ENCODE data around the gene HCN1.
"Not testable (repeated sequence)": the region's sequence is repeated elsewhere in the genome, so short reads cannot be mapped to it uniquely, and the experiment has no call there.

Gene HCN1

DNA sequence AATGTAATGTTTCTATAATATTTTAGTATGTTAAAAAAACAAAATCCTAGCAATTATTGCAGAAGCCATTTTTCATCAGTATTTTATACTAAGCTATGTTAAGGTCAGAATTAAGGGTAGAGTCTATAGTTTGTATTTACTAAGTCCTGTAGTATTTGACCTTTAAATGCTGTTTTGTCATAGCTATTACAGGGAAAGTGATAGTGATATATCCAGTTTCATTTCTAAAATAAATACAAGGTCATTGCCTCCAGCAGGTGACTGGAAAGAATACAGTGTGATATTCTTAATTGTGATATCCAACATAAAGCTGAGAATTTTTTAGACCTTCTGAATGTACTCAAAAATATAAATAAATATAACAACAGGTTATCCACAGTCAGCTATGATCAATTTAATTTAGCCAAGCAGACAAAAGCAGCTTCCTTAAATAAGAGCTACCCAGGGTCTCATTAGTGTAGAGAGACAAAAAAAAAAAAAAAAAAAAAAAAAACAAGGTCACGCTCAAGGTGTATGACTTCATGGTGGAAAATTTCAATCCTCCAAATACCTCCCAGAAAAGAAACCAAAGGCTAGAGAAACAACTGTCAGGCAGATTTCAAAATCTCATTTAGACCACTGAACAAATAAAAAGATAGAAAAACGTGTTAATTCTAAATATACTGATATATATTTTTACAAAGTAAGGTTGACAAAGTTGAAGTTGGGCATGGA, 278.7 kb downstream of the HCN1 start:
- DNase-seq (ENCODE audit: low spot score) = no peak

DNA sequence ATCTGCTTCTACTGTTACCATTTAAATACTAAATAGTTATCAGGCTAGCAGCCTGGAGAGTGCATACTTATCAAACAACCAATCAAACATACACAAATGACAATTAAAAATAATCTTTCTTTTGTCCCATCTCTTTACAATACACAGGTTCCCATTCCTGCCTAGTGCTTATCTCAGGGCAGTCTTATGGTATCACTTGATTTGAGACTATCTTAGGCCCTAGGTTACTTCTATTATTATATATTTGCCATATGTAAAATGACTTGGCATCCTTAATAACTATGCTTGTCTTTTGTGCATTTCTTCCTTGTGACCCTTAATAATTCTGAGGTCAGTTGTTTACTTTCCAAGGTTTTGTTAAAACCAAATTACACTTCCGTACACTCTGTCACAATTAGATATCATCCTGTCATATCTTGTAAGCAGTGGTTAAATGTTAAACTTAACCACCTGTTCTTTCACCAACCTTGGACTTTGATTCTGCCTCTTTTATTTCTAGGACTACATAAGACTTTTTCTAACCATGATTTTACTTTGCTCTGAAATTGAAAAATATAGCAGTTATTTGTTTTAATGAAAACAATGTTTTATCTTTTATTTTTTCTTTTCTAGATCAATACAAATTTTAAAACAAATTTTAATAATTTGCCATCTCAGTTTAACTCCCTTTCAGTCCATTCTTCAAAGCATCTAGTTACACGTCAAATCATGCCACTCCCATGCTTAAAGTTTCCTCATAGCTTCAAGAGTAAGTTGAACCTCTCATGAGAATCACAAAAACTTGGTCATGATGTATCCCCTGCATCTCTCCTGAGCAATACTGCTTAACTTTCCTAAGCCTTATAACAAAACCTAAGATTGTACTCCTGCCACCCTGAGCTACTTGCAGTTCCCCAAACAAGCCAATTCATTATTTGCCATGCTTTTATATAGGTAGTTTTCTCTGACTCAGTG, 281.3 kb downstream of the HCN1 start:
- no peak for DNase-seq (ENCODE audit: low spot score)

DNA sequence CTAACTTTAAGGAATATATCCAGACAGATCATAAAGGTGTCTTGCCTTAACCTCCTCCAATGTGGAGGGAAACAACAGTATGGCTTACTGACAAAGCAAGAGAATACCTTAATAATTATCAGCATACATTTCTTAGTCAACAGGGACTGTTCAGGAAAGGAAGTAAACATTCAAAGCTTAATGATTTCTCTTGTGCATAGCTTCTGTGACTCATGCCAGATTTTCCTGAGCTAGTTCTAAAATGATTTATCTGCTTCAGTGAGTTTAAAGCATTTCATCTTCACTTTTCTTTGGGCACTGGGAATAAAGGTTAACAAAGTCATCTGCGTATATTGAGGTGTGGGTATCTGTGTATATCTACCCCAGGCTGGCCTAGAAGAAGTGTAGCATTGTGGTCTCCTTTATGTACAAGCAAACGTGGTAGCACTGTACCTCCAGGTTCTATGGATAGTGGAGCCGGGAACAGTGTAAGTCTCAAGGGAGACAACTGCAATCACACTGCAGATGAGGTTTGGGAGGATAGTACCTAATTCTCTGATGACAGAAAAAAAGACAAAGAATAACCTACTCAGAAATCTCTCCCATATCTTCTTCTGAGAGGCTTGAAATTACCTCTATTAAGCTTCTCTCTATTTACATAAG, 284.1 kb downstream of the HCN1 start:
- DNase-seq (ENCODE audit: low spot score) = no peak

DNA sequence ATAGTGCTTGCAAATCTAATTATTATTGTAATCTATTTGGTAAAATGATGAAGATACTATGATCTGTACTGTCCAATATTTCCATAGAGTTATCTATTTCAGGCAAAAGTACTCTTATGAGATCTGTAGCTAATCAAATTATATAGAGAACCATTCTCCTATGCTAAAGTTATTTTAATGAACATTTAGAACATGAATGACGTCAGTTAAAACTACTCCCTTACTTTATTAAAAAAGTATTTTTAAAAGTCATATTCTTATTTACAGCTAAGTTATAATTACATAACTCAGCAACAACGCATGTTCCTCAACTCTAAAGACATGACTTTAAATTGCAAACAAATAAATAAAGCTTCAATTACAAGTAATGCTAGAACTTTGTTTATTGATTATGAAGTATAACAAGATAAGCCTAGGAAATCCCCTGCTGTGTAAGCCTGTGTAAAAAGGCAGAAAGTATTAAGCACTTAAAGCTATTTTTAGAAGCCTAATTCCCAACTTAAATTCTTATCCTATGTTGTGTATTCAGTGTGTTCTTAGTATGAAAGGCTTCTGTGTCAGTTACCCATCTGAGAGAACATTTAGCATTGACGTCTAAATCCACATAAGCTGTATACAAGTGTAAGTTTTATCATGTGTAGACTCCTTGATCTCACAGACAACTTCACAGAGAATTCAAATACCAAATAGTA, 285.7 kb downstream of the HCN1 start:
- no peak for DNase-seq (ENCODE audit: low spot score)

DNA sequence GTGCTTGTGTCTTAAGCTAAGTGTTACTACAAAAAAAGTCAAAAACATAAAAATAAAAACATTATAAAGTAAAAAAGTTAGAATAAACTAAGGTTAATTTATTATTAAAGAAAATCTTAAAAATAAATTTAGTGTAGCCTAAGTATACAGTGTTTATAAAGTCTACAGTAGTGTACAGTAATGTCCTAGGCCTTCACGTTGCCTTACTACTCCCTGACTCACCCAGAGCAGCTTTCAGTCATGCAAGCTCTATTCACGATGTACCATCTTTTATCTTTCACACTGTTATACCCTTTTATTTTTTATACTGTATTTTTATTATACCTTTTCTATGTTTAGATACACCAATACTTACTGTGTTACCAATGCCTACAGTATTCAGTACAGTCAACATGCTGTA, 288.1 kb downstream of the HCN1 start:
- DNase-seq (ENCODE audit: low spot score) = no peak

DNA sequence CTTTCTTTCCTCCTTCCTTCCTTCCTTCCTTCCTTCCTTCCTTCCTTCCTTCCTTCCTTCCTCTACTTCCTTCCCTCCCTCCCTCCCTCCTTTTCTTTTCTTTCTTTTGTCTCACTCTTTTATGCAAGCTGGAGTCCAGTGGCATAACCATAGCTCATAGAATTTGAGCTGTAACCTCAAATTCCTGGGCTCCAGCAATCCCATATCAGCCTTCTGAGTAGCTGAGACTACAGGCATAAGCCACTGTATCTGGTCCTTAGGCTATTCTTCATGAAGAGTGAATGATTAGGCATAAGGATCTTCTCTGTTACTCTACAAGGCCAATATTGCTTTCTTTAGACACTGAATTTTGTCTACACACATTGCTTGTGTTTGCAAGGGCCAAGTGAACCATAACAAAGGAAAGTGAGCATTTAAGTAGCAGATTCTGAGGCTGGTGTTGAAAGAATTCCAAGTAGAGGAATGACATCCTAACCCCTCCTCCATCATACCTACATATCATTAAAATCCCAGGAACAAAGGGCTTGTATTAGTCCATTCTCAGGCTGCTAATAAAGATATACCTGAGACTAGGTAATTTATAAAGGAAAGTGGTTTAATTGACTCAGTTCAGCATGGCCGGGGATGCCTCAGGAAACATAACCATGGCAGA, 293.2 kb downstream of the HCN1 start:
- DNase-seq (ENCODE audit: low spot score) = no peak

DNA sequence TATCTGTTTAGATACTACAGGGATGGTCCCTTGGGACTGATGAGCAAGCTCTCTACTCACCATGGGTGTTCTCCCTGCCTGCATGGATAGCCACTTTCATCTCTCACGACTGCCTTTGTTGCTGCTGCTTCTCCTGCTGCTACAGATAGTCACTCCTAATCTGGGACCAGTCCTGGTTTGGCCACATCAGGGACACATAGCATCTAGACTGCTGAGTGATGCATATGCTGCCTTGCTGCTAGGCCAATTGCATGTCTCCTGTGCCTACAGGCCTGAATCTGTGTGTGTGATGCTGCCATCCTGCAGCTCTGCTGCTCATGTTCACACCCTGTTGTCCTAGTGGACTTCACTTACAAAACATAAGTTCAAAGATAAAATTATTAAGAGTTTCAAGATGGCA, 297.1 kb downstream of the HCN1 start:
- peak; percentile 83 for DNase-seq (ENCODE audit: low spot score)

DNA sequence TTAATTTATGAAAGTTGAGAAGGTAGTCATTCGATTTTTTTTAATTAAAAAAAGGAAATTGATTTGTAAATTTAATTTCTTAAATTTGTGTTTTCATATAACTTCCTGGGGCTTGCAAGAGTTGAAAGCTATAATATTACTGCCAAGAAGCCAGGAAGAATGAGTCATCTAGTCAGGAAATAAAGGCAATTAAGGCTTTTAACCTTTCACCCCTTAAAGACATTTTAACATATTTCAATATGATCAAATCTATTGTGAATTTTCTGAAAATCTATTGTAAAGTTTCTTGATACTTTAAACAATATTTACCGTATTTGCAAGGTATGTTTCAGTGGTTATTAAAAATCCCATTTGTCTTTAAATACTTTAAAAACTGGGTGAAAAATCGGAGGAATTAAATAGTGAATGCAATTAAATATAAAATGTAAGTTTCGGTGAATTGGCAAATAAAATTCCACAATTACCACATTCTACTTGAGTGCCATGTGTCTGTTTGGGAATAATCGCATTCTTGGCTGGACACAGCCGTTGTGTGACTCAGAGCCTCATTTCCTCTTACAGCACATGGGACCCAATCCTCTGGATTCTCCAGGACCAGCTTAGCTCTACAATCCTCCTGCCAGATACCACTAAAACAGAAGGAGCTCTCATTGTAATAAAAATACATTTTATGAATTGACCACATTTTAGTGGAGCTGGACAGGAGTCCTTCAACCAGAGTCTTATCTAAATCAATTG, 310.7 kb downstream of the HCN1 start:
- DNase-seq (ENCODE audit: low spot score) = no peak

DNA sequence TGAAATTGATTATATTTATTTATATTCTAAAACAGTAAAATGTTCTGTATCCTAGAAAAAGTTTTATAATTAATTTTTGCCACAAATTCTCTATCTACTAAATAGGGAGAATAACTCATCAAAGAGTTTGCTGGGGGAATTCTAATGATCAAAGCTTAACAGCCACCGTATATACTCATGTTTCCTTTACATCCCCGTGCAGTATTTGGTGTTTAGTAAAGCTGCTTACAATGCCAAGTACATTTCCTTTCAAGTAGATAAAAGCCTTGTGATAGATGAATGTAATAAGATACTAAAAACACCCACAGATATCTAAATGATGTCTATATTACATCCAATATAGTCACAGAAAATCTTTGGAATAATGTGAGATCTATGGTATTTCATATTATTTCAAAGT, 312.2 kb downstream of the HCN1 start:
- DNase-seq (ENCODE audit: low spot score) = no peak

DNA sequence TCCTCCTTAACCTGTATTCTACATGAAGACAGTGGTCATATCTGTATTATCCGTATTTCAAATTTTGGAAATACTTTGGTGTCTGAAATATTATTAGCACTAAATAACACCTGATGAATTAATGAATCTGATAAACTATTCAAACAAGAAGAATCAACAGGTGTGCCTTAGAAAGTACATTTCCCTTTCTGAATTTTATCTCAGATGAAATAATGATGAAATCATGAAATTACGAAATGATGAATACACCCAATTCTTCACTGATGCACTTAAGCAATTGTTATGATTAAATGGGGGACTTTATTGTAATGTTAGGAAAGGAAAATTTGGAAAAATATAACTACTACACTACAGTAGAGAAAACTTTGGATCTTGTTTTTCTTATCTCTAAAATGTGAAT, 313.6 kb downstream of the HCN1 start:
- no peak for DNase-seq (ENCODE audit: low spot score)

DNA sequence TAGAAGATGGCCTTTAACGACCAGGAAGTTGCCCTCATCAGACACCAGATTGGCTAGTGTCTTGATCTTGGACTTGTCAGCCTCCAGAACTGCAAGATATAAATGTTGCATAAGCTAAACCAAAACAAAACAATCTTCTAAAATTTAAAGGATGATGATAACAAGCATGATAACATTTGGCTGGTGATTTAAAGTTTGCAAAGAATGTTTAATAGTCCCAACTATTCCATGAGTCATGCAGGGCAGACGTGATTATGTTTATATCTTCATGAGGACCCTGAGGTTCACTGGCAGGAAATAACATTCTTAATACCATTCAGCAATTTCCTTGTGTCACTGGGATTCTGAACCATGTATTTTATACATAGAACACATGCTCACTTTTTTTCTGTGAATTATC, 319.8 kb downstream of the HCN1 start:
- no peak for DNase-seq (ENCODE audit: low spot score)

DNA sequence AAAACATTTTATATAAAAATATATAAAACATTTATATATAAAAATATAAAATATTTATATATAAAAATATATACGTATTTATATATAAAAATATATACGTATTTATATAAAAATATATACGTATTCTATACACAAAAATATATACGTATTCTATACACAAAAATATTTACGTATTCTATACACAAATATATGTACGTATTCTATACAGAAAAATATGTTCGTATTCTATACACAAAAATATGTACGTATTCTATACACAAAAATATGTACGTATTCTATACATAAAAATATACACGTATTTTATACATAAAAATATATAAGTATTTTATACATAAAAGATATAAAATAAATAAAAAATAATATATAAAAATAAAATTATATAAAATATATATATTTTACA, 323.6 kb downstream of the HCN1 start:
- DNase-seq (ENCODE audit: low spot score) = no peak

DNA sequence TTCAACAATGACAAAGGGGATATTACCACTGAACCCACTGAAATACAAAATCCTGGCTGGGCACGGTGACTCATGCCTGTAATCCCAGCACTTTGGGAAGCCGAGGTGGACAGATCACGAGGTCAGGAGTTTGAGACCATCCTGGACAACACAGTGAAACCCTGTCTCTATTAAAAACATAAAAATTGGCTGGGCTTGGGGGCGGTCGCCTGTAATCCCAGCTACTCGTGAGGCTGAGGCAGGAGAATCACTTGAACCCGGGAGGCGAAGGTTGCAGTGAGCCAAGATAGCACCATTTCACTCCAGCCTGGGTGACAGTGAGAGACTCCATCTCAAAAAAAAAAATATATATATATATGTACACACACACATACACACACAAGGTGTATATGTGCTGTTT, 324.8 kb downstream of the HCN1 start:
- not testable (repeated sequence) for DNase-seq (ENCODE audit: low spot score)

DNA sequence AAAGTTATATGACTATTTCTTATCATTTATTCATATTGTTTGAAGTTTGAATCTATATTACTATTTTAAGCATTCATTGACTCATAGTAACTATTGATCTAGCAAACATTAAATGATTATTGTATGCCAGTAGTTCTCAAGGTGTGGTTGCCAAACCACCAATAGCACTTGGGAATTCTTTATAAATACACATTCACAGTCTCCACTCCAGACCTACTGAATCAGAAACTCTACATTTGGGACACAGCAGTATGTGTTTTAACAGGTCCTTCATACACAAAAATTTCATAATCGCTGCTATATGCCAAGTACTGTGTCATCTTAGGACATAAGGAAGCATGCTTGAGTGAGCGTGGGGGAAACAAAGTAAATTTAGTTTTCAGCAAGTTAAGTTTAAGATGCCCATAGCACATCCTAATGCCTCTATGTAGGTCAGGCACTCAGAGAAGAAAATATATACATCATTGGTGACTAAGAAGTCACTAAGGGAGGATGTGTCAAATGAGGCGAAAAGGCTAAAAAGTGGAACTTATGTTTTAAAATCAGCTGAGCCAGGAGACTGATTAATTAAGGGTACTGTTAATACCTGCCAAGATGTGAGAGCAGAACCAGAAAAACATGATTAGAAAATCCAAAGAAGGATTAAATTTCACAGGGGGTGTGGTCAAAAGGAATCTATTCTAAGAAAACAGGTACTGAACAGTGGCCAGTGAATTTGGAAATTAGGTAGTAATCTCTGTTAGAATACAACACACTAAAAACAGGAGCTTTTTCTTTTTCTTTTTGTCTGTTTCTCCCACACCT, 340.8 kb downstream of the HCN1 start:
- DNase-seq (ENCODE audit: low spot score) = no peak

DNA sequence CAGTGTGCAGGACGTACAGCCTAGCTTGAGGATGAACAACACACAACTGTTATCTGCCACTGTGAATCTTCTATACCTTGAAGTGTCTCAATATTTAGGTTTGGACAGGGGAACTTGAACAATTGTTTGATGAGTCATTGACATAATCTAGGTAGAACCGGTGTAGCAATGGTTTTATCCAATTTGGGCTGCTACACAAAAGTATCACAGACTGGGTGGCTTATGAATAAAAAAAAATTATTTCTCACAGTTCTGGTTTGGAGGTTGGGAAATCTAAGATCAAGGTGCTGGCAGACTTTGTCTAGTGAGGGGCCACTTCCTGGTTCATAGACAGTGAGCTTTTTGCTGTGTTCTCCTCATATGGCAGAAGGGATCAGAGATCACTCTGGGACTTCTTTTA, 359.7 kb downstream of the HCN1 start:
- DNase-seq (ENCODE audit: low spot score) = no peak

DNA sequence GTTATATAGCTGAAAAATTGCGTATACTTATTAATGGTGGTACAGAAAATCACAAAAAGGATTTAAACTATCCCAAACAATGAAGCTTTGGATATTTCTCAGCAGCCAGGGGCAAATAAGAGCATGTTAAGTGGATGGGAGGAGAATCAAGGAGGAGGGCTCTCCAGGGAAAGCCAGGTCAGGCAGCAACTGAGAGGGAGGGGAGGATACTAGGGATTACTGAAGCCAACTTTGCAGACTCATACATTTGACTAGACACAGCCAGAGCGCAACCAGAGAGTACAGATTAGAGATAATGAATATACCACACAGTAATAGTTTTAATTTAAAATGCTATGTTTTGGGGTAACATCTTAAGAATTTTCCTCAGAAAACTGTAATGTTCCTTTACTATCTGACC, 360.2 kb downstream of the HCN1 start:
- no peak for DNase-seq (ENCODE audit: low spot score)

DNA sequence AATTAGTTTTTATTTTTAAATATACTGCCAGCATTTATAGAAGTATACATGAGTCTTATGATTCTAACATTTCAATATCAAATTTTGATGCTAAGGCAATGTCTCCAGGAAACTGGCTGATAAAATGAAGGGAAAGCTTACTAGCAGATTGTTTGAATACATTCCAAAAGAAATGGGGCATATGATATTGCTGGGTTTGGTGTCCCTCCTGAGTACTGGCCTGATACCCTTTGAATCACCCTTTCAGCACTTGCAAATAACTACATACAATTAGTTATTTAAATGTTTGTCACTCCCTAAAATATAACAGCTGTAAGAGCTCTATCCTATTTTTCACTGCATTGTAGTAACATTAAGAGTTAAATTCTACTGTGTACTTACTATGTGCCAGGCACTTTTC, 360.8 kb downstream of the HCN1 start:
- DNase-seq (ENCODE audit: low spot score) = peak; percentile 86

DNA sequence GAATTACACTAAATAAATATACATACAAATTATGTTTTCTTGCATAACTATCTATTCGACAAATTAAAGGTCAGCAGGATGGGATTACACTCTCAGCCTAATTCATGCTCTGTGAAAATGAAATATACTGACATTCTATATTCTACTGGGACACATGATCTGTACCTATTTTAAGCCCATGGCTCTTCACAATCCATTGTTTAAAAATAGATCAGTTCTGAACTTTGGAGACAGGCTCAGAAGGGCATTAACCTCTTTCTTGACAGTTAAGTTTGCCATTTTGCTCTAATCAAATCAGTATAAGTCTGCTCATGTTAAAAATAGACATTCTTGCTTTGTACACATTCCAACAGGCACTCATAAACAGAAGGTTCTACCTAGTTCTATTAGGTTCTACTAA, 361.2 kb downstream of the HCN1 start:
- DNase-seq (ENCODE audit: low spot score) = no peak

DNA sequence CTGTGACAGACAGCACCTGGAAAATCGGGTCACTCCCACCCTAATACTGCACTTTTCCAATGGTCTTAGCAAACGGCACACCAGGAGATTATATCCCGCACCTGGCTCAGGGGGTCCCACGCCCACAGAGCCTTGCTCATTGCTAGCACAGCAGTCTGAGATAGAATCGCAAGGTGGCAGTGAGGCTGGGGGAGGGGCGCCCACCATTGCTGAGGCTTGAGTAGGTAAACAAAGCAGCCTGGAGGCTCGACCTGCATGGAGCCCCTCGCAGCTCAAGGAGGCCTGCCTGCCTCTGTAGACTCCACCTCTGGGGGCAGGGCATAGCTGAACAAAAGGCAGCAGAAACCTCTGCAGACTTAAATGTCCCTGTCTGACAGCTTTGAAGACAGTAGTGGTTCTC, 383.6 kb downstream of the HCN1 start:
- not testable (repeated sequence) for DNase-seq (ENCODE audit: low spot score)

DNA sequence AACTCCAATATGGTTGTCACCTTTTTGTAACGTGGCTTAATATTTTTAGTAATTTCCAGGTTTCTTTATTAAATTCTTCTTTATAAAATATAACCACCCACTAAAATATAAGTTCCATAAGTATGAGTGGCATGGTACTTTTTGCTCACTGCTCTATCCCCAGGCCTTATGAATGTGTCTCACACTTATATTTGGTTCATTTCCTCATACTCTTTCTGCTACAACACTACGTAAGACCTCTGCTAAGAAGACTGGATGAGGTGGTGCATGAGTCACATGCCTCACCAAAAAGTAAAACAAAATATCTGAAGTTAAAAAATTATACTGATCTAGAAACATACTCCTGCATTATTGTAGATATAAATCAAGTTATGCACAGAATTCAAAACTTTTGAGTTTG, 400.9 kb downstream of the HCN1 start:
- no peak for DNase-seq (ENCODE audit: low spot score)

Data from cerebellar cortex (tissue), 1 donor.